ENCODE measurements around the gene ZNF26. TPM values are rescaled to one million over a fixed set of nuclear protein-coding genes. Genes with fewer than 3 reads are reported as not detected.

Gene ZNF26
- total and polyA plus RNA-seq, 4 donors = 0.75 to 16.7 (median 8.5) TPM

DNA sequence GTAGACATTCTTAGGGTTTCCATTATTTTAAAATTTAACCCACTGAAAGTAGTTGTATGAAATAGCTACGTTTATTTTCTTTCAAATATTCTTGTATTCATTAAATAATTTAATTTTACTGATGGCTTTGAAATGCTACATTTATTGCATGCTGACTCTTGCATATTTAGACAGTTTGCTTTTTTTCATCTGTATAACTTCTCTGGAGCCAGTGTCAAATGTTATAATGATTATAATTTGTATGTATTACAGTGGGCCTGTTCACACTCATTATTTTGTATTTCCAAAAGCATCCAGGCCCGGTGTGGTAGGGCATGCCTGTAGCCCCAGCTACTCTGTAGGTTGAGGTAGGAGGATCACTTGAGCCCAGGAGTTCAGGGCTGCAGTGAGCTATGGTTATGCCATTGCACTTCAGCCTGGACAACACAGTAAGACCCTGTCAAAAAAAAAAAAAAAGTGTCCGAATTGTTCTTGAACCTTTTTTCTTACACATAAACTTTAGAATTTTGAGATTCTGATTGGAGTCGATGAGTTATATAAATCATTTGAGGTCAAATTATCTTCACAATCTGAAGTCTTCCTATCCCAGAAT, 52.0 kb downstream of the ZNF26 start:
- ATAC-seq (ENCODE audit: low FRiP score) (no peak), DNase-seq (no peak)
- Histone ChIP-seq H3K9me3 (ENCODE audit: control insufficient read depth, low read length) (peaks cover 15% of the 10 kb centered on the region), H3K27me3 (ENCODE audit: control insufficient read depth in 1 of 2, insufficient read depth in 2 of 2, low read length in 1 of 2) (no peaks in the 10 kb centered on the region), H3K4me3 (ENCODE audit: low read length in 2 of 2) (peak overlapping the region; percentile 22 to 88), H3K36me3 (ENCODE audit: control insufficient read depth in 1 of 2, insufficient read depth in 2 of 2, low read length in 1 of 2) (peaks cover 5 to 10% of the 10 kb centered on the region in 2 donors), H3K27ac (ENCODE audit: low read depth in 1 of 2, low read length in 2 of 2) (no peak overlapping the region), H3K4me1 (ENCODE audit: control insufficient read depth in 1 of 2, insufficient read depth in 2 of 2, low read length in 2 of 2) (no peaks in the 10 kb centered on the region)
- intact Hi-C loops (cut with DNase I) = loop anchor here in 1 of 2 donors (5.0 to 10.0 kb wide), 2 partner anchors 39 to 53 kb away; partner anchors contain the start of gene ZNF26
- 51 to 54% methylated on average over 4 of the region's 4 CpGs for WGBS, 2 donors

DNA sequence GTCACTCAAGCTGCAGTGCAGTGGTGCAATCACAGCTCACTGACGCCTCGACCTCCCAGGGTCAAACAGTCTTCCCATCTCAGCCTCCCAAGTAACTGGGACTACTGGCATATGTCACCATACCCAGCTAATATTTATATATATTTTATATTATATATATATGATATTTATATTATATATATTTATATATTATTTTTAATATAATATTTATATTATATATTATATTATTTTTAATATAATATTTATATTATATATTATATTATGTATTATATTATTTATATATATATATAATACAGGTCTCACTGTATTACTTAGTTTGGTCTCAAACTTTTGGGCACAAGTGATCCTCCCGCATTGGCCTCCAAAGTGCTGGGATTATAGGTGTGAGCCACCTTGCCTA, 60.5 kb downstream of the ZNF26 start:
- WGBS, 2 donors = 97 to 98% methylated on average over 3 of the region's 3 CpGs
- H3K4me1 ChIP-seq (ENCODE audit: control insufficient read depth in 1 of 2, insufficient read depth in 2 of 2, low read length in 2 of 2) = no peaks in the 10 kb centered on the region
- H3K4me3 ChIP-seq (ENCODE audit: low read length in 2 of 2) = no peak overlapping the region
- no peak overlapping the region for H3K27ac ChIP-seq (ENCODE audit: low read depth in 1 of 2, low read length in 2 of 2)
- DNase-seq (no peak), ATAC-seq (ENCODE audit: low FRiP score) (no peak)
- intact Hi-C loops (cut with DNase I) = no loop called here
- no peaks in the 10 kb centered on the region for H3K27me3 ChIP-seq (ENCODE audit: control insufficient read depth in 1 of 2, insufficient read depth in 2 of 2, low read length in 1 of 2)
- H3K9me3 ChIP-seq (ENCODE audit: control insufficient read depth, low read length) = peaks cover 45% of the 10 kb centered on the region
- H3K36me3 ChIP-seq (ENCODE audit: control insufficient read depth in 1 of 2, insufficient read depth in 2 of 2, low read length in 1 of 2) = peaks cover 31 to 54% of the 10 kb centered on the region in 2 donors

DNA sequence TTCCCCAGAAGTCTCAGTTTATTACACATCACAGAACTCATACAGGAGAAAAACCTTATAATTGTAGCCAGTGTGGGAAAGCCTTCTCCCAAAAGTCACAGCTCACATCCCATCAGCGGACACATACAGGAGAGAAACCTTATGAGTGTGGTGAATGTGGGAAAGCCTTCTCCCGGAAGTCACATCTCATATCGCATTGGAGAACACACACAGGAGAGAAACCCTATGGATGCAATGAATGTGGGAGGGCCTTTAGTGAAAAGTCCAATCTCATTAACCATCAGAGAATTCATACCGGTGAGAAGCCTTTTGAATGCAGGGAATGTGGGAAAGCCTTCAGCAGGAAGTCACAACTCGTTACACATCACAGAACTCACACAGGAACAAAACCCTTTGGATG, 71.3 kb downstream of the ZNF26 start:
- no peak for ATAC-seq (ENCODE audit: low FRiP score)

DNA sequence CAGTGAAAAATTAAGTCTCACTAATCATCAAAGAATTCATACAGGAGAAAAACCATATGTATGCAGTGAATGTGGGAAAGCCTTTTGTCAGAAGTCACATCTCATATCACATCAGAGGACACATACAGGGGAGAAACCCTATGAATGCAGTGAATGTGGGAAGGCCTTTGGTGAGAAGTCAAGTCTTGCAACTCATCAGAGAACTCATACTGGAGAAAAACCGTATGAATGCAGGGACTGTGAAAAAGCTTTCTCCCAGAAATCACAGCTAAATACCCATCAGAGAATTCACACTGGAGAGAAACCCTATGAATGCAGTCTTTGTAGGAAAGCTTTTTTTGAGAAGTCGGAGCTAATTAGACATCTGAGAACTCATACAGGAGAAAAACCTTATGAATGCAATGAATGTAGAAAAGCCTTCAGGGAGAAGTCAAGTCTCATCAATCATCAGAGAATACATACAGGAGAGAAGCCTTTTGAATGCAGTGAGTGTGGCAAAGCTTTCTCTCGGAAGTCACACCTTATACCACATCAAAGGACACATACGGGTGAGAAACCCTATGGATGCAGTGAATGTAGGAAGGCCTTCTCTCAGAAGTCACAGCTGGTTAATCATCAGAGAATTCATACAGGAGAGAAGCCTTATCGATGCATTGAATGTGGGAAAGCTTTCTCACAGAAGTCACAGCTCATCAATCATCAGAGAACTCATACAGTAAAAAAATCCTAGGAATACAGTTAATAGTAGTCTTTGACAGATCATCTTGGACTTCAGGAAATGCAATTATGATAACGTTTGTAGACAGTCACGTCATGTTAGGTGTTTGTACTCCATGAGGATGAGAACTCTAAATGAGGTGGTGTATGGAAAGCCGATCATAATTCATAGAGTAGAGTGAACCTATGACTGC, 72.3 kb downstream of the ZNF26 start:
- 97 to 98% methylated on average over 8 of the region's 8 CpGs for WGBS, 2 donors
- H3K9me3 ChIP-seq (ENCODE audit: control insufficient read depth, low read length) = peaks cover 29% of the 10 kb centered on the region
- intact Hi-C loops (cut with DNase I) = no loop called here
- no peaks in the 10 kb centered on the region for H3K27me3 ChIP-seq (ENCODE audit: control insufficient read depth in 1 of 2, insufficient read depth in 2 of 2, low read length in 1 of 2)
- H3K27ac ChIP-seq (ENCODE audit: low read depth in 1 of 2, low read length in 2 of 2) = no peak overlapping the region
- peak overlapping the region in 1 of 2 donors; percentile 36 for H3K4me3 ChIP-seq (ENCODE audit: low read length in 2 of 2)
- DNase-seq (no peak), ATAC-seq (ENCODE audit: low FRiP score) (no peak)
- no peaks in the 10 kb centered on the region for H3K4me1 ChIP-seq (ENCODE audit: control insufficient read depth in 1 of 2, insufficient read depth in 2 of 2, low read length in 2 of 2)
- H3K36me3 ChIP-seq (ENCODE audit: control insufficient read depth in 1 of 2, insufficient read depth in 2 of 2, low read length in 1 of 2) = peaks cover under 1 to 7% of the 10 kb centered on the region in 2 donors

More for the DNA sequence above, 71.3 kb downstream of the ZNF26 start:
- Histone ChIP-seq H3K36me3 (ENCODE audit: control insufficient read depth in 1 of 2, insufficient read depth in 2 of 2, low read length in 1 of 2) (peaks cover 7 to 9% of the 10 kb centered on the region in 2 donors), H3K4me3 (ENCODE audit: low read length in 2 of 2) (peak overlapping the region in 1 of 2 donors; percentile 18), H3K9me3 (ENCODE audit: control insufficient read depth, low read length) (peaks cover 27% of the 10 kb centered on the region), H3K27me3 (ENCODE audit: control insufficient read depth in 1 of 2, insufficient read depth in 2 of 2, low read length in 1 of 2) (no peaks in the 10 kb centered on the region), H3K27ac (ENCODE audit: low read depth in 1 of 2, low read length in 2 of 2) (no peak overlapping the region), H3K4me1 (ENCODE audit: control insufficient read depth in 1 of 2, insufficient read depth in 2 of 2, low read length in 2 of 2) (no peaks in the 10 kb centered on the region)
- intact Hi-C loops (cut with DNase I) = no loop called here
- 96 to 98% methylated on average over 5 of the region's 5 CpGs for WGBS, 2 donors
- no peak for DNase-seq

DNA sequence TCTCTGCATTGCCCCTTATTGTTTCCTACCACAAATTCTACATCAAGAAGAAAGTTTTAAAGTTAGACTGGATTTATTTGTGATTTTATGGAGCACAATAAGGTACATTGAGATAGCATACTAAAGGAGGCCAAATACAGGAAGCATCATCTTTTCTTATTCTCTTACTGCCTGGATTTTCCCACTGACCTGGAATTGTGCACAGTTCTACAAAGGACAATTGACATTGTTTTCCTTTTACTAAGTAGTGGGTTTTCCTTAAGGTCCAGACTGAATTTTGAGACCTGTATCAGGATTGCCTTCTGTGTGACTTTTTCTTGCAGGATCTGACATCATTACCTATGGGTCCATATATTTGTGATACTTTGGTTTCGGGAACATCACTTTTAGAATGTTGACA, 75.8 kb downstream of the ZNF26 start:
- Histone ChIP-seq H3K36me3 (ENCODE audit: control insufficient read depth in 1 of 2, insufficient read depth in 2 of 2, low read length in 1 of 2) (peaks cover 0 to 3% of the 10 kb centered on the region in 2 donors), H3K27me3 (ENCODE audit: control insufficient read depth in 1 of 2, insufficient read depth in 2 of 2, low read length in 1 of 2) (no peaks in the 10 kb centered on the region), H3K27ac (ENCODE audit: low read depth in 1 of 2, low read length in 2 of 2) (no peak overlapping the region), H3K9me3 (ENCODE audit: control insufficient read depth, low read length) (peaks cover 39% of the 10 kb centered on the region), H3K4me3 (ENCODE audit: low read length in 2 of 2) (no peak overlapping the region), H3K4me1 (ENCODE audit: control insufficient read depth in 1 of 2, insufficient read depth in 2 of 2, low read length in 2 of 2) (no peaks in the 10 kb centered on the region)
- intact Hi-C loops (cut with DNase I) = no loop called here
- 97% methylated on average over 1 of the region's 1 CpG for WGBS, 2 donors
- DNase-seq (no peak), ATAC-seq (ENCODE audit: low FRiP score) (no peak)

DNA sequence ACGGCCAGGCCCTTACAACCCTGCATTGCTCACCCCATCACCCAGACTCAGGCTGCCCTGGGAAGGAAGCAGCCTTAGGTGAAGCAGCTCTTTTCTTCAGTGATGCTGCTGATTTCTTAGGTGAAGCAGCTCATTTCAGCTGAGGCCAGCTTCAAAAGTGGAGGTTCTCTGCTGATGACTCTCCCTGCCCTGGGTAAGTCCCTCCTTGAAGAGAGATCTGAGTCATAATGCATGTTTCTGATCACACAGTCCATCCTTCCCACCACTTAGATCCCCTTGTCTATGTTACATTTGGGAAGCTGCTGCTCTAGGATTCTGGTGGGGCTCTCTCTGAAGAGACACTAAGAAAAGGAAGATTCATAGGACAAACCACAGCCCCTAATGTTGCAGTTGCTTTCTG, 77.4 kb downstream of the ZNF26 start:
- DNase-seq (no peak), ATAC-seq (ENCODE audit: low FRiP score) (no peak)
- Histone ChIP-seq H3K36me3 (ENCODE audit: control insufficient read depth in 1 of 2, insufficient read depth in 2 of 2, low read length in 1 of 2) (no peaks in the 10 kb centered on the region), H3K9me3 (ENCODE audit: control insufficient read depth, low read length) (peaks cover 34% of the 10 kb centered on the region), H3K27ac (ENCODE audit: low read depth in 1 of 2, low read length in 2 of 2) (no peak overlapping the region), H3K4me3 (ENCODE audit: low read length in 2 of 2) (no peak overlapping the region), H3K27me3 (ENCODE audit: control insufficient read depth in 1 of 2, insufficient read depth in 2 of 2, low read length in 1 of 2) (no peaks in the 10 kb centered on the region), H3K4me1 (ENCODE audit: control insufficient read depth in 1 of 2, insufficient read depth in 2 of 2, low read length in 2 of 2) (no peaks in the 10 kb centered on the region)
- intact Hi-C loops (cut with DNase I) = no loop called here
- 99 to 100% methylated on average over 1 of the region's 1 CpG for WGBS, 2 donors

DNA sequence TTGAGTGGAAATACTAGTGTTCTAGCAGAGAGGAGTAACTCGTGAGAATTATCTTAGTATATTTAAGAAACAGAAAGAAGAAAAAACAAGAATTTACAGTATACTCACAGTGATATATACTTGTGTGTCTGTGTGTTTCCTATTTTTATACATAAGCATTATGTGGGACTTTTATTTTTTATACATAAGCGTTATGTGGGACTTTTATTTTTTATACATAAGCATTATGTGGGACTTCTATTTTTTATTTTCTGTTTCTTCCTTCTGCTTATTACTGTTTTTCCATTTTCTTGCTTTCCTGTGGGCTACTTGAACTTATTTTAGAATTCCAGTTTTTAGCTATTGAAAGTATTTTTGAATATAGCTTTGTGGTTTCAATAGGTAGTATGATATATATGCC, 87.7 kb downstream of the ZNF26 start:
- Histone ChIP-seq H3K9me3 (ENCODE audit: control insufficient read depth, low read length) (peaks cover 14% of the 10 kb centered on the region), H3K27me3 (ENCODE audit: control insufficient read depth in 1 of 2, insufficient read depth in 2 of 2, low read length in 1 of 2) (no peaks in the 10 kb centered on the region), H3K36me3 (ENCODE audit: control insufficient read depth in 1 of 2, insufficient read depth in 2 of 2, low read length in 1 of 2) (no peaks in the 10 kb centered on the region), H3K27ac (ENCODE audit: low read depth in 1 of 2, low read length in 2 of 2) (no peak overlapping the region), H3K4me1 (ENCODE audit: control insufficient read depth in 1 of 2, insufficient read depth in 2 of 2, low read length in 2 of 2) (no peaks in the 10 kb centered on the region), H3K4me3 (ENCODE audit: low read length in 2 of 2) (no peak overlapping the region)
- ATAC-seq (ENCODE audit: low FRiP score) = no peak
- intact Hi-C loops (cut with DNase I) = no loop called here
- WGBS, 2 donors = 84 to 87% methylated on average over 2 of the region's 2 CpGs
- DNase-seq = no peak

Data from aorta (tissue), 5 donors.